Measurements from ENCODE around the gene SLC5A7.

GRCh38 chr2:108034843-108035242 is 48.5 kb downstream of the SLC5A7 start:
- TF ChIP-seq CTCF (conservative IDR thresholded peaks at IDR 0.05) (peak; percentile 21; the same call in 1 of the 2 replicates), ZFX (IDR thresholded peaks at IDR 0.05) (no peak)
